Kidney (tissue), 14 donors: ENCODE measurements around the gene MLLT3. TPM values are rescaled to one million over a fixed set of nuclear protein-coding genes. Genes with fewer than 3 reads are reported as not detected.

Source experiments
- DNase-seq, 5 donors: peaks; one replicate each; pipeline ENCODE4 v3.0.0-alpha.2; 2013 to 2020
- FAIRE-seq: peaks from 2 replicates; lab custom pipeline; 2012; peaks lifted over from hg19 to GRCh38; lab: Jason Lieb, UNC
- H3K27ac ChIP-seq, 2 donors: one replicate each; pipeline ENCODE4 v1.7.0; 2013; ENCODE audit warnings: low read depth in 2 of 2, low read length in 2 of 2, inconsistent platforms in 1 of 2
- H3K27me3 ChIP-seq: one replicate; pipeline ENCODE4 v1.7.1; 2013; ENCODE audit warnings: low read length, inconsistent platforms; ENCODE audit not compliant: control insufficient read depth, insufficient read depth
- H3K36me3 ChIP-seq, 3 donors: one replicate each; pipeline versions ENCODE4 v1.7.0 to v1.7.1; 2013; ENCODE audit warnings: low read length in 3 of 3, control low read depth in 1 of 3, inconsistent platforms in 1 of 3; ENCODE audit not compliant: insufficient read depth in 3 of 3, control insufficient read depth in 2 of 3
- H3K4me1 ChIP-seq, 3 donors: one replicate each; pipeline versions ENCODE4 v1.7.0 to v1.7.1; 2013; ENCODE audit warnings: low read length in 3 of 3, inconsistent platforms in 1 of 3, low read depth in 1 of 3; ENCODE audit not compliant: control insufficient read depth in 2 of 3, insufficient read depth in 2 of 3
- H3K4me3 ChIP-seq, 3 donors: one replicate each; pipeline versions ENCODE4 v1.7.0 to v1.8.1; 2013; ENCODE audit warnings: low read length in 3 of 3, control low read depth in 1 of 3, inconsistent platforms in 1 of 3
- H3K9ac ChIP-seq, 3 donors: one replicate each; pipeline versions ENCODE4 v1.7.0 to v1.7.1; 2013; ENCODE audit warnings: low read length in 3 of 3, control low read depth in 1 of 3, inconsistent platforms in 1 of 3
- H3K9me3 ChIP-seq, 3 donors: one replicate each; pipeline versions ENCODE4 v1.7.0 to v1.7.1; 2013; ENCODE audit warnings: low read length in 3 of 3, control low read depth in 1 of 3, inconsistent platforms in 1 of 3; ENCODE audit not compliant: control insufficient read depth in 2 of 3, insufficient read depth in 1 of 3
- CTCF ChIP-seq: IDR thresholded peaks from 3 replicates; pipeline ENCODE4 v1.5.1; 2012; ENCODE audit warnings: mild to moderate bottlenecking, moderate library complexity, borderline replicate concordance; ENCODE audit not compliant: insufficient read depth; ENCODE audit errors: extremely low read depth
- intact Hi-C: fragments of 100-400 bp; cut with DNase I; formaldehyde crosslinking; loops from one replicate; pipeline ENCODE4 v1.11.1; 2022
- polyA plus RNA-seq: library from polyadenylated mRNA; stranded (reverse); fragments of 350-450 nt; fragmentation: Illumina TruSeq; extraction: RNeasy Lipid Tissue Mini Kit (QIAGEN cat#74804); gene quantifications from one replicate; pipeline ENCODE4 v1.2.3, GENCODE V29; 2014; ENCODE audit warnings: low read depth, low replicate concordance; ENCODE audit not compliant: insufficient read depth
- total RNA-seq: library from RNA; stranded (reverse); fragmentation: NEBNext Ultra II Directional; extraction: Animal tissue kit (Norgen Biotek cat#: 25700); gene quantifications from one replicate; pipeline ENCODE4 v1.2.1, GENCODE V29; 2021
- donor health status: control.
- donor health status: control.
- donor health status: control.
- donor health status: control.
- donor health status: control.
- donor health status: DM: yes; HTN: yes; CAD: no.
- donor health status: Normal renal cell carcinoma (clear cell type).

Gene MLLT3
- total and polyA plus RNA-seq, 2 donors from 2014 or later, result 15.8 to 19.7 TPM

- H3K9ac ChIP-seq, result no peak overlapping the region
- H3K27me3 ChIP-seq, result no peaks in the 10 kb centered on the region
- no peak overlapping the region for H3K27ac ChIP-seq
- H3K4me1 ChIP-seq, result no peaks in the 10 kb centered on the region
- H3K4me3 ChIP-seq, result no peak overlapping the region
- FAIRE-seq (peak; percentile 15), DNase-seq (peak in 2 of 5 donors; percentile 38 to 46)
- H3K36me3 ChIP-seq, result no peaks in the 10 kb centered on the region
- TF ChIP-seq CTCF, result peak; percentile 38
- intact Hi-C loops, result no loop called here
- no peaks in the 10 kb centered on the region for H3K9me3 ChIP-seq
Measured at GRCh38 chr9:20611691-20612287, 10.5 kb downstream of the MLLT3 start.

- TF ChIP-seq CTCF, result no peak
- intact Hi-C loops, result no loop called here
Measured at GRCh38 chr9:20610591-20610990, 11.7 kb downstream of the MLLT3 start.

GRCh38 chr9:20608582-20608981, 13.7 kb downstream of the MLLT3 start:
- H3K4me3 ChIP-seq, result no peak overlapping the region
- intact Hi-C loops, result no loop called here
- H3K36me3 ChIP-seq, result no peaks in the 10 kb centered on the region
- DNase-seq (no peak), FAIRE-seq (no peak)
- H3K9ac ChIP-seq, result no peak overlapping the region
- no peak overlapping the region for H3K27ac ChIP-seq
- no peaks in the 10 kb centered on the region for H3K27me3 ChIP-seq
- H3K4me1 ChIP-seq, result peaks cover 0 to 12% (median 0%) of the 10 kb centered on the region in 3 donors
- no peaks in the 10 kb centered on the region for H3K9me3 ChIP-seq
- no peak for TF ChIP-seq CTCF

More at GRCh38 chr9:20610591-20610990, 11.7 kb downstream of the MLLT3 start:
- FAIRE-seq, result no peak
- Histone ChIP-seq H3K27me3 (no peaks in the 10 kb centered on the region), H3K36me3 (no peaks in the 10 kb centered on the region), H3K4me1 (no peaks in the 10 kb centered on the region), H3K9ac (no peak overlapping the region), H3K9me3 (no peaks in the 10 kb centered on the region), H3K4me3 (no peak overlapping the region), H3K27ac (no peak overlapping the region)
- DNase-seq, result no peak

- intact Hi-C loops, result no loop called here
- H3K27me3 ChIP-seq, result no peaks in the 10 kb centered on the region
- no peak overlapping the region for H3K9ac ChIP-seq
- H3K36me3 ChIP-seq, result no peaks in the 10 kb centered on the region
- TF ChIP-seq CTCF, result no peak
- peaks cover 0 to 14% (median 3%) of the 10 kb centered on the region in 3 donors for H3K4me1 ChIP-seq
- no peak overlapping the region for H3K27ac ChIP-seq
- no peaks in the 10 kb centered on the region for H3K9me3 ChIP-seq
- FAIRE-seq (no peak), DNase-seq (no peak)
- H3K4me3 ChIP-seq, result no peak overlapping the region
Measured at GRCh38 chr9:20606652-20607051, 15.6 kb downstream of the MLLT3 start.
